Right lobe of liver (tissue), 6 donors: ENCODE data around the gene IRF2. TPM values are rescaled to one million over a fixed set of nuclear protein-coding genes. Genes with fewer than 3 reads are reported as not detected.

Experiments used
- ATAC-seq, 4 donors: fragments of 200-7000 bp; cut with Tn5 transposase; one replicate each; pipeline ENCODE4 v1.9.1; 2020; ENCODE audit warnings: mild to moderate bottlenecking in 4 of 4, moderate library complexity in 4 of 4
- DNase-seq, 3 donors: peaks; one replicate each; pipeline ENCODE4 v3.0.0-alpha.2; 2020
- H3K27ac ChIP-seq, 3 donors: fragments of 200-600 bp; one replicate each; pipeline ENCODE4 v1.8.0; 2022
- H3K27me3 ChIP-seq, 2 donors: fragments of 200-600 bp; one replicate each; pipeline ENCODE4 v1.8.0; 2022
- H3K36me3 ChIP-seq, 4 donors: fragments of 200-600 bp; sonication (generic) in 1 of 4; one replicate each; pipeline versions ENCODE4 v1.5.1 to v1.8.0; 2017 to 2022; ENCODE audit warnings: control low read depth in 1 of 4
- H3K4me1 ChIP-seq, 4 donors: fragments of 200-600 bp; sonication (generic) in 1 of 4; one replicate each; pipeline versions ENCODE4 v1.5.1 to v1.8.0; 2017 to 2022; ENCODE audit warnings: control low read depth in 1 of 4
- H3K4me3 ChIP-seq, 3 donors: fragments of 200-600 bp; one replicate each; pipeline ENCODE4 v1.8.0; 2022
- H3K9me3 ChIP-seq, 4 donors: fragments of 200-600 bp; sonication (generic) in 1 of 4; one replicate each; pipeline versions ENCODE4 v1.5.1 to v1.8.0; 2017 to 2022; ENCODE audit warnings: control low read depth in 1 of 4
- POLR2A ChIP-seq: fragments of 450-650 bp; IDR thresholded peaks from one replicate; pipeline ENCODE4 v1.6.1; 2017; ENCODE audit warnings: antibody characterized with exemption, mild to moderate bottlenecking
- WGBS: methylation state at CpG from one replicate; pipeline ENCODE4 v1.1.6; 2018; ENCODE audit warnings: low coverage, low lambda C conversion rate; ENCODE audit not compliant: insufficient coverage; ENCODE audit errors: missing lambda C conversion rate; 5-methylcytosine and 5-hydroxymethylcytosine counted together
- intact Hi-C, 2 donors: fragments of 100-400 bp; cut with DNase I; formaldehyde crosslinking; loops; one replicate each; pipeline versions ENCODE4 v1.11.2 to v1.14.1; 2022
- total RNA-seq, 6 experiments: library from RNA; depleted of rRNA in 2 of 6; stranded (reverse); fragments of >200 nt in 2 of 6; fragmentation: NEBNext Ultra II Directional in 3 of 6; extraction: Animal tissue kit (Norgen Biotek cat#: 25700) in 3 of 6; gene quantifications; one replicate each; pipeline versions ENCODE4 v1.1.0 to v1.2.4, GENCODE V29; 2016 to 2023
- TF ChIP-seq, protein P1 (sequence below), 4 donors: fragments of 200-600 bp in 3 of 4; fragments of 450-650 bp in 1 of 4; IDR thresholded peaks; one replicate each; pipeline versions ENCODE4 v1.5.1 to v1.8.0; 2016 to 2022; ENCODE audit warnings: antibody characterized with exemption in 4 of 4, mild to moderate bottlenecking in 2 of 4
- donor health status: DM: no; HTN: yes; CAD: no.
- donor health status: DM: no; HTN: no; CAD: no.
- donor health status: DM: no; HTN: no; CAD: no.
- donor health status: DM: no; HTN: yes; CAD: no.
- donor health status: DM: no; HTN: yes; CAD: no.

Gene IRF2
- total RNA-seq, 6 experiments from 2014 or later: 16.9 to 29.0 (median 21.3) TPM

DNA sequence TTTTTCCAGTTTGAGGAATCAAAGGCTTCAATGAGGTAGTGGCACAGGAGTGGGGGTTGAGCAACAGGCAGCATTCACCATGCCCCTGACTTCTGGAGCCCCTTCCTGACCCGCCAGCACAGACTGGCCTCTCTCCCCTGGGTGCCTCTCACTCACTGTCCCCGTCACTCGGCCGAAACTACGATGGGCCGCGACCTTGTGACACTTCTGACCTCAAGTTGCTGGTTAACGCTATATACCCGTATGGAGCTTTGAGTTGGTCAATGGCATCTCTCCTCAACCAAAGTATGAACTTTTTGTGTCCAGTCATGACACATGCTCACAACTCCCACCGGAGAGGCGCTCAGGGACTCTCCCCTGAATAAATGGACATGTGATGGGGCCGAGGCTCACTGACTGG lies 72.1 kb downstream of the IRF2 start:
- H3K27ac ChIP-seq: peak overlapping the region in 1 of 3 donors; percentile 65
- peaks cover under 1 to 54% (median 13%) of the 10 kb centered on the region in 4 donors for H3K36me3 ChIP-seq
- no peak for ATAC-seq
- H3K4me1 ChIP-seq: peaks cover 0 to 12% (median 0%) of the 10 kb centered on the region in 4 donors
- intact Hi-C loops: no loop called here
- DNase-seq: no peak
- no peaks in the 10 kb centered on the region for H3K9me3 ChIP-seq
- H3K27me3 ChIP-seq: no peaks in the 10 kb centered on the region
- no peak overlapping the region for H3K4me3 ChIP-seq
- TF ChIP-seq, protein P1, sequence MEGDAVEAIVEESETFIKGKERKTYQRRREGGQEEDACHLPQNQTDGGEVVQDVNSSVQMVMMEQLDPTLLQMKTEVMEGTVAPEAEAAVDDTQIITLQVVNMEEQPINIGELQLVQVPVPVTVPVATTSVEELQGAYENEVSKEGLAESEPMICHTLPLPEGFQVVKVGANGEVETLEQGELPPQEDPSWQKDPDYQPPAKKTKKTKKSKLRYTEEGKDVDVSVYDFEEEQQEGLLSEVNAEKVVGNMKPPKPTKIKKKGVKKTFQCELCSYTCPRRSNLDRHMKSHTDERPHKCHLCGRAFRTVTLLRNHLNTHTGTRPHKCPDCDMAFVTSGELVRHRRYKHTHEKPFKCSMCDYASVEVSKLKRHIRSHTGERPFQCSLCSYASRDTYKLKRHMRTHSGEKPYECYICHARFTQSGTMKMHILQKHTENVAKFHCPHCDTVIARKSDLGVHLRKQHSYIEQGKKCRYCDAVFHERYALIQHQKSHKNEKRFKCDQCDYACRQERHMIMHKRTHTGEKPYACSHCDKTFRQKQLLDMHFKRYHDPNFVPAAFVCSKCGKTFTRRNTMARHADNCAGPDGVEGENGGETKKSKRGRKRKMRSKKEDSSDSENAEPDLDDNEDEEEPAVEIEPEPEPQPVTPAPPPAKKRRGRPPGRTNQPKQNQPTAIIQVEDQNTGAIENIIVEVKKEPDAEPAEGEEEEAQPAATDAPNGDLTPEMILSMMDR (IDR thresholded peaks at IDR 0.05): no peak
- TF ChIP-seq POLR2A: no peak
- 88% methylated on average over 6 of the region's 12 CpGs for WGBS

DNA sequence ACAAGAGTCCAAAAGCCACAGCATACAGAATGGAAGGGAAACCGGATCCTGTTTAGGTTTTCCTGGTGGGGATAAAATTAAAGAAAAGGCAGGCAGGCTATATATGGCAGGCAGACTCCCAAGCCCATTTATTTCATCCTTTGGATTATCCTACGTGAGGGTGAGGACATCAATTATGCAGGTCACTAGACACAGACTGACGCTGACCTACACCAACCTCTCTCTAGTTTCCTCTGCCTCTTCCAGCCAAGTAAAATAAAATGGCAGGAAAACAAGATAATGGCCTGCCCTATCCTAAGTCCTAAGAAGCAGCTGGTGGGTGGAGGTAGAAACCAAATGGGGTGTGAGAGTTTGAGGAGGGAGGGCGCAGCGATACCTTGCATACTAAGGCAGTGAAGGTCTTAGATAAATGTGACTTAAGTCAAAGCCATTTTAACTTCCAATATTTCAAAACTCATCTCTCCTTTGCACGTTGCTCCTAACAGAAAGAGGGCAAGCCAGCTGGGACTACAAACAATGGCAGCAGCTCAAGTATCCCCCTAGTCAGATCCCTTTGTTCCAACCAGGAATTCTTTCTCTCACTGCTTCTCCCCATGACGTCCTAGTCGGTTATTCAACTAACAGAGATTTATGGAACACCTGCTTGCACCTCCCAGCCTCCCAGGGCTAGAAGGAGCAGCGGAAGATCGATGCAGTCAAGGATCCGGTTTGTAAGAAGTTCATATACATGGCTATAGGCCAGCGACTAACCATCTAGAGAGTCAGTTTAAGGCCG lies 72.8 kb downstream of the IRF2 start:
- Histone ChIP-seq H3K9me3 (no peaks in the 10 kb centered on the region), H3K36me3 (peaks cover 0 to 54% (median 15%) of the 10 kb centered on the region in 4 donors), H3K4me3 (no peak overlapping the region), H3K27me3 (no peaks in the 10 kb centered on the region), H3K27ac (peak overlapping the region in 1 of 3 donors; percentile 65), H3K4me1 (peaks cover 0 to 12% (median 0%) of the 10 kb centered on the region in 4 donors)
- intact Hi-C loops: no loop called here
- TF ChIP-seq, protein P1 (IDR thresholded peaks at IDR 0.05): no peak
- TF ChIP-seq POLR2A: no peak
- 78% methylated on average over 12 of the region's 13 CpGs for WGBS
- DNase-seq: no peak
- peak in 1 of 4 donors; percentile 8 for ATAC-seq

DNA sequence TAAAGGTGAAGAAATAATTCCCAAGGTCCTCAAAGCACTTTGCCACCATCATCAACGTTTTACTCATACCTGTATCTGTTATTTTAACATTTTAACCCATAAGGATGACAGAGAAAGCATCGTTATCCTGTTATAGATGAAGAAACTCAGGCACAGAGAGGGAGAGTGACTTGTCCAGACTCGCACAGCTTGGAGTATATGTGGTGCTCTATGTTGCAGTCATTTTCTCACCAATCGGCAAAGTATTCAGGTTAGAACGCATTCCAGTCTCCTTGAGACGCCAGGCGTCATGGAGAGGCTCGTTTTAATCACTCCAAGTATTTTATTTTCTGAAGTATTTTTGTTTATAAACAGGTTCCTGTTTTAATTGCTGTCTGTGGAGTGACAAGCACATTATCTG lies 73.5 kb downstream of the IRF2 start:
- TF ChIP-seq, protein P1 (IDR thresholded peaks at IDR 0.05): no peak
- TF ChIP-seq POLR2A: no peak
- DNase-seq (no peak), ATAC-seq (no peak)
- no peaks in the 10 kb centered on the region for H3K9me3 ChIP-seq
- H3K4me3 ChIP-seq: no peak overlapping the region
- H3K4me1 ChIP-seq: peaks cover 0 to 12% (median 0%) of the 10 kb centered on the region in 4 donors
- no peaks in the 10 kb centered on the region for H3K27me3 ChIP-seq
- H3K27ac ChIP-seq: peak overlapping the region in 2 of 3 donors; percentile 35 to 65
- 69% methylated on average over 8 of the region's 8 CpGs for WGBS
- intact Hi-C loops: no loop called here
- peaks cover 0 to 56% (median 18%) of the 10 kb centered on the region in 4 donors for H3K36me3 ChIP-seq

DNA sequence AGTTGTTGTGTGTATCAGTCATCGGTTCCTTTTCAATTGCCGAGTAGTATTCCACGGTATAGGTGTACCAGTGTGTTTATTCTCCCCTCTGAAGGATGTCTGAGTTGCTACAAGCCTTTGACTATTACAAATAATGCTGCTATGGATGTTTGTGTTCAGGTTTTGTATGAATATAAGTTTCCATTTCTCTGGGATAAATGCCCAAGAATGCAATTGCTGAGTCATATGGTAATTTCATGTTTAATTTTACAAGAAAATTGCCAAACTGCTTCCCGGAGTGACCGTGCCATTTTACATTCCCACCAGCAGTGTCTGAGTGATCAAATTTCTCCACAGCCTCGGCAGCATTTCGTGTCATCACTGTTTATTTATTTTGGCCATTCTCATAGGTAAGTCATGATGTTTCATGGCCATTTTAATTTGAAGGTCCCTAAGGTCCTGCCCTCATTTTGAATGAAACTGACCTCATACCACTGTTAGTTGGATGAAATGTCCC lies 73.9 kb downstream of the IRF2 start:
- Histone ChIP-seq H3K27ac (peak overlapping the region in 2 of 3 donors; percentile 20 to 65), H3K36me3 (peaks cover 0 to 56% (median 14%) of the 10 kb centered on the region in 4 donors), H3K27me3 (no peaks in the 10 kb centered on the region), H3K4me1 (peaks cover 0 to 12% (median 0%) of the 10 kb centered on the region in 4 donors), H3K4me3 (no peak overlapping the region), H3K9me3 (no peaks in the 10 kb centered on the region)
- 45% methylated on average over 7 of the region's 7 CpGs for WGBS
- ATAC-seq (peak; percentile 60 to 86 (median 78)), DNase-seq (peak in 1 of 3 donors; percentile 34)
- intact Hi-C loops: no loop called here
- TF ChIP-seq POLR2A: no peak
- TF ChIP-seq, protein P1 (IDR thresholded peaks at IDR 0.05): peak in 1 of 4 donors; percentile 17
